Right lobe of liver (tissue), 4 donors: Measurements from ENCODE around the gene AFAP1.

Experiments
- CTCF ChIP-seq, 4 donors: fragments of 200-600 bp in 3 of 4; fragments of 450-650 bp in 1 of 4; IDR thresholded peaks; one replicate each; pipeline versions ENCODE4 v1.5.1 to v1.8.0; 2016 to 2022; ENCODE audit warnings: antibody characterized with exemption in 4 of 4, mild to moderate bottlenecking in 2 of 4
- POLR2A ChIP-seq: fragments of 450-650 bp; IDR thresholded peaks from one replicate; pipeline ENCODE4 v1.6.1; 2017; ENCODE audit warnings: antibody characterized with exemption, mild to moderate bottlenecking
- donor health status: DM: no; HTN: no; CAD: no.
- donor health status: DM: no; HTN: no; CAD: no.
- donor health status: DM: no; HTN: yes; CAD: no.

- TF ChIP-seq CTCF (IDR thresholded peaks at IDR 0.05), result no peak
- no peak for TF ChIP-seq POLR2A
Measured at GRCh38 chr4:7979652-7979968, 39.9 kb upstream of the AFAP1 start.
